HepG2 (cell line): ENCODE measurements around the gene RABGGTB. TPM values are rescaled to one million over a fixed set of nuclear protein-coding genes. Genes with fewer than 3 reads are reported as not detected.
"Not testable (repeated sequence)": the region's sequence is repeated elsewhere in the genome, so short reads cannot be mapped to it uniquely, and the experiment has no call there.

Experiments used
- ATAC-seq: fragments of 200-7000 bp; cut with Tn5 transposase; 3 replicates; pipeline ENCODE4 v1.9.1; 2020; ENCODE audit warnings: mild to moderate bottlenecking, moderate library complexity
- BruUV-seq: library from RNA; stranded (reverse); fragments of 400-500 nt; replicated peaks from 2 replicates; lab custom pipeline; 2021; lab: Mats Ljungman, UMichigan
- CTCF ChIA-PET: fragments of 300-600 bp; formaldehyde crosslinking; extraction: SDS; loops from one replicate; lab custom pipeline; 2021; ENCODE audit warnings: low total read pairs, inconsistent platforms, low intra/inter-chr PET ratio; lab: Yijun Ruan, JAX
- POLR2A ChIA-PET: fragments of 350-600 bp; sonication (Branson Sonifier 250); formaldehyde crosslinking; loops from one replicate; lab custom pipeline; 2020; ENCODE audit warnings: antibody characterized with exemption, inconsistent platforms; lab: Yijun Ruan, JAX
- DNase-seq: peaks from one replicate; pipeline ENCODE4 v3.0.0-alpha.2; 2015; ENCODE audit warnings: low spot score
- FAIRE-seq: peaks from 3 replicates; lab custom pipeline; 2011; peaks lifted over from hg19 to GRCh38; lab: Jason Lieb, UNC
- H2AFZ ChIP-seq: one replicate; pipeline ENCODE4 v1.6.1; 2011; ENCODE audit warnings: low read length, inconsistent platforms
- H3K27ac ChIP-seq: fragments of 300-600 bp; 3 replicates; pipeline ENCODE4 v1.8.0; 2011; ENCODE audit warnings: mixed run types, mild to moderate bottlenecking, mixed read lengths, low read length, inconsistent platforms; ENCODE audit not compliant: insufficient read depth; ENCODE audit errors: extremely low read length
- H3K27me3 ChIP-seq, 2 experiments: fragments of 200-600 bp in 1 of 2; 2 replicates in 1 of 2; 3 replicates in 1 of 2; pipeline versions ENCODE4 v1.6.0 to v1.8.0; 2011; ENCODE audit warnings: low read length in 2 of 2, mild to moderate bottlenecking in 2 of 2, moderate library complexity in 2 of 2, inconsistent platforms in 1 of 2; ENCODE audit not compliant: insufficient read depth in 2 of 2, control insufficient read depth in 1 of 2
- H3K36me3 ChIP-seq, 2 experiments: fragments of 200-600 bp in 1 of 2; replicated peaks in 1 of 2; 2 replicates in 1 of 2; 3 replicates in 1 of 2; pipeline versions ENCODE4 v1.5.1 to v1.8.0; 2011; ENCODE audit warnings: low read length in 2 of 2, inconsistent platforms in 1 of 2; ENCODE audit not compliant: insufficient read depth in 2 of 2, control insufficient read depth in 1 of 2
- H3K4me1 ChIP-seq: 2 replicates; pipeline ENCODE4 v1.5.1; 2012; ENCODE audit warnings: low read length, inconsistent platforms; ENCODE audit not compliant: insufficient read depth
- H3K4me2 ChIP-seq: 2 replicates; pipeline ENCODE4 v1.6.0; 2011; ENCODE audit warnings: low read depth, low read length, inconsistent platforms
- H3K4me3 ChIP-seq, 3 experiments: fragments of 200-600 bp in 1 of 3; sonication (generic), shearing (Covaris generic) in 1 of 3; replicated peaks in 1 of 3; 2 replicates each; pipeline ENCODE4 v1.5.1; 2011 to 2016; ENCODE audit warnings: low read length in 3 of 3, inconsistent platforms in 2 of 3, low read depth in 2 of 3, mild to moderate bottlenecking in 2 of 3, control low read depth in 1 of 3, mixed read lengths in 1 of 3; ENCODE audit not compliant: insufficient read depth in 1 of 3
- H3K79me2 ChIP-seq: one replicate; pipeline ENCODE4 v1.6.1; 2011; ENCODE audit warnings: low read length, inconsistent platforms; ENCODE audit not compliant: insufficient read depth
- H3K9ac ChIP-seq: 2 replicates; pipeline ENCODE4 v1.6.0; 2011; ENCODE audit warnings: mild to moderate bottlenecking, low read depth, low read length, inconsistent platforms; ENCODE audit not compliant: insufficient read depth
- H3K9me3 ChIP-seq: 2 replicates; pipeline ENCODE4 v1.5.1; 2012; ENCODE audit warnings: mild to moderate bottlenecking, low read length
- H4K20me1 ChIP-seq: 2 replicates; pipeline ENCODE4 v1.6.0; 2011; ENCODE audit warnings: inconsistent platforms, mild to moderate bottlenecking, low read length, moderate library complexity; ENCODE audit not compliant: insufficient read depth
- EP300 ChIP-seq, 3 experiments: sonication (generic) in 1 of 3; formaldehyde crosslinking in 1 of 3; IDR thresholded peaks; 2 replicates each; pipeline versions ENCODE4 v1.5.1 to v1.6.1; 2011 to 2020; ENCODE audit warnings: low read depth in 2 of 3, low read length in 2 of 3, borderline replicate concordance in 1 of 3, improper control_type of control experiment in 1 of 3, mild to moderate bottlenecking in 1 of 3, missing genetic modification reagents in 1 of 3, moderate library complexity in 1 of 3
- IKZF4 ChIP-seq: sonication (generic); formaldehyde crosslinking; IDR thresholded peaks from 2 replicates; pipeline ENCODE4 v1.5.1; 2020; ENCODE audit warnings: borderline replicate concordance, mild to moderate bottlenecking, low read depth, missing genetic modification reagents; ENCODE audit errors: not compliant biosample characterization
- MED1 ChIP-seq: sonication (generic); formaldehyde crosslinking; IDR thresholded peaks from 2 replicates; pipeline ENCODE4 v1.4.0; 2020; ENCODE audit warnings: missing genetic modification reagents
- MTA3 ChIP-seq: sonication (generic); formaldehyde crosslinking; IDR thresholded peaks from 2 replicates; pipeline ENCODE4 v1.4.0; 2020; ENCODE audit warnings: missing genetic modification reagents
- NFRKB ChIP-seq: fragments of 450-650 bp; IDR thresholded peaks from 2 replicates; pipeline ENCODE4 v1.6.1; 2017
- SP2 ChIP-seq: sonication (generic); formaldehyde crosslinking; IDR thresholded peaks from 2 replicates; pipeline ENCODE4 v1.5.1; 2020; ENCODE audit warnings: mild to moderate bottlenecking, missing genetic modification reagents
- ZFAT ChIP-seq: sonication (generic); formaldehyde crosslinking; conservative IDR thresholded peaks from 2 replicates; pipeline ENCODE4 v1.8.1; 2023; ENCODE audit warnings: missing genetic modification reagents, inconsistent platforms
- ZNF460 ChIP-seq: sonication (generic); formaldehyde crosslinking; IDR thresholded peaks from 2 replicates; pipeline ENCODE4 v1.5.1; 2020; ENCODE audit warnings: missing genetic modification reagents, mild to moderate bottlenecking, borderline replicate concordance
- ZNF678 ChIP-seq: sonication (generic); formaldehyde crosslinking; IDR thresholded peaks from 2 replicates; pipeline ENCODE4 v1.4.0; 2020; ENCODE audit warnings: mild to moderate bottlenecking, missing genetic modification reagents
- ZNF770 ChIP-seq: sonication (generic); formaldehyde crosslinking; IDR thresholded peaks from 2 replicates; pipeline ENCODE4 v1.5.0; 2020; ENCODE audit warnings: mild to moderate bottlenecking, missing genetic modification reagents
- WGBS: methylation state at CpG from one replicate; pipeline ENCODE4 v1.1.6; 2017; ENCODE audit warnings: low lambda C conversion rate; 5-methylcytosine and 5-hydroxymethylcytosine counted together
- in situ Hi-C: cut with HindIII; loops from 2 replicates; pipeline ENCODE4 v1.10.0; 2017; ENCODE audit warnings: low pct_unique_long_range_greater_than_20kb; ENCODE audit not compliant: extremely low pct_ligation_motif_present
- intact Hi-C: fragments of 100-400 bp; cut with micrococcal nuclease; formaldehyde crosslinking; loops from one replicate; pipeline ENCODE4 v1.10.0; 2022; ENCODE audit not compliant: unreplicated experiment
- polyA plus RNA-seq, 8 experiments: library from polyadenylated mRNA; depleted of rRNA in 3 of 8; stranded (reverse) in 7 of 8; unstranded in 1 of 8; fragments of >200 nt; fragmentation: Illumina TruSeq in 4 of 8; extraction: Trizol in 4 of 8; gene quantifications; 2 replicates each; pipeline versions ENCODE4 v1.2.1 to v1.2.3, GENCODE V29; 2011 to 2016; ENCODE audit warnings: low read depth in 4 of 8, missing spikeins in 1 of 8, mixed read lengths in 1 of 8; ENCODE audit not compliant: insufficient read depth in 1 of 8
- total RNA-seq, 5 experiments: library from RNA; depleted of rRNA; stranded (reverse); fragments of >200 nt; fragmentation: Illumina TruSeq; extraction: Trizol; gene quantifications; 2 replicates each; pipeline ENCODE4 v1.2.3, GENCODE V29; 2016; ENCODE audit warnings: low read depth in 1 of 5

The RABGGTB gene
- total and polyA plus RNA-seq, 2 of the 13 experiments (the other 11 are each of a cell fraction or from before 2014, with no cell fraction given): 185 to 290 TPM

- H3K4me2 ChIP-seq, intact Hi-C loops: not testable (repeated sequence)
- POLR2A ChIA-PET: interaction anchor here (1.5 kb wide), 1 partner anchor 24 kb away, joined by 5 read pairs; the partner anchor contains the start of gene RABGGTB
Measured at GRCh38 chr1:75810113-75810512, 24.1 kb downstream of the RABGGTB start.

GRCh38 chr1:75811211-75811981 is 25.3 kb downstream of the RABGGTB start:
- BruUV-seq: no TSS peak
- no peak for FAIRE-seq
- H3K4me3 ChIP-seq: no peak overlapping the region
- ChIA-PET CTCF (no interaction called here), POLR2A (interaction anchor here (1.0 kb wide), 1 partner anchor 25 kb away, joined by 3 read pairs; the partner anchor contains the start of gene RABGGTB)
- in situ Hi-C loops (no loop called here), intact Hi-C loops (no loop called here)
- no peaks in the 10 kb centered on the region for H3K36me3 ChIP-seq
- H3K27ac ChIP-seq: no peak overlapping the region
- H3K4me1 ChIP-seq: peaks cover 9% of the 10 kb centered on the region; the same call in 1 of the 2 replicates
- no peak overlapping the region for H3K9ac ChIP-seq
- 46% methylated on average over 1 of the region's 1 CpG for WGBS
- H3K4me2 ChIP-seq: no peak overlapping the region
- H2AFZ ChIP-seq: no peak overlapping the region
- no peak for DNase-seq
- peak; percentile 33; the same call in 1 of the 3 replicates for ATAC-seq
- no peaks in the 10 kb centered on the region for H3K79me2 ChIP-seq
- no peaks in the 10 kb centered on the region for H4K20me1 ChIP-seq
- H3K9me3 ChIP-seq: no peaks in the 10 kb centered on the region
- TF ChIP-seq SP2 (no peak), ZNF678 (CRISPR knock-in tag) (no peak), NFRKB (no peak), EP300 (IDR thresholded peaks at IDR 0.05; ENCODE audit: low read depth in 2 of 2, low read length in 2 of 2) (no peak), EP300 (CRISPR knock-in tag; IDR thresholded peaks at IDR 0.05; ENCODE audit: borderline replicate concordance) (no peak), ZNF770 (CRISPR knock-in tag) (no peak), IKZF4 (no peak), ZFAT (no peak), MED1 (no peak), MTA3 (CRISPR knock-in tag) (no peak)
- no peaks in the 10 kb centered on the region for H3K27me3 ChIP-seq

More at GRCh38 chr1:75810113-75810512, 24.1 kb downstream of the RABGGTB start:
- 38% methylated on average over 3 of the region's 3 CpGs for WGBS
- BruUV-seq, H3K9me3 ChIP-seq, H2AFZ ChIP-seq, FAIRE-seq, H3K9ac ChIP-seq, H3K36me3 ChIP-seq, H3K4me1 ChIP-seq, CTCF ChIA-PET, DNase-seq, H3K4me3 ChIP-seq, H3K79me2 ChIP-seq, H4K20me1 ChIP-seq, in situ Hi-C loops, H3K27ac ChIP-seq, H3K27me3 ChIP-seq: not testable (repeated sequence)
- TF ChIP-seq ZNF460 (CRISPR knock-in tag): peak; percentile 31; the same call in 1 of the 2 replicates
- ATAC-seq: peak; percentile 32; the same call in 1 of the 3 replicates
